HG03108 (cell line): ENCODE measurements around the gene CD4.
"Not testable (repeated sequence)": the region's sequence is repeated elsewhere in the genome, so short reads cannot be mapped to it uniquely, and the experiment has no call there.

Experiments
- ATAC-seq: cut with Tn5 transposase; IDR thresholded peaks from one replicate; pipeline ENCODE4 v1.9.1; 2021; ENCODE audit warnings: moderate library complexity; ENCODE audit not compliant: unreplicated experiment

CD4 gene

GRCh38 chr12:6788972-6789924, at the start of gene CD4:
TSS of gene CD4 (plus strand) at chr12:6789528. CDS start at chr12:6800139, 10,611 bp downstream.
- no peak for ATAC-seq

DNA sequence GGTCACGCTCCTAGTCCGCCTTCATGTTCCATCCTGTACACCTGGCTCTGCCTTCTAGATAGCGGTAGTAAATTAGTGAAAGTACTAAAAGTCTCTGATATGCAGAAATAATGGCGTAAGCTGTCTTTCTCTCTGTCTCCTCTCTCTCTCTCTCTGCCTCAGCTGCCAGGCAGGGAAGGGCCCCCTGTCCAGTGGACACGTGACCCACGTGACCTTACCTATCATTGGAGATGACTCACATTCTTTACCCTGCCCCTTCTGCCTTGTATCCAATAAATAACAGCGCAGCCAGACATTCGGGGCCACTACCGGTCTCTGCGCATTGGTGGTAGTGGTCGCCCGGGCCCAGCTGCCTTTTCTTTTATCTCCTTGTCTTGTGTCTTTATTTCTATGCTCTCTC, 47.2 kb upstream of the CD4 start:
- ATAC-seq: not testable (repeated sequence)

DNA sequence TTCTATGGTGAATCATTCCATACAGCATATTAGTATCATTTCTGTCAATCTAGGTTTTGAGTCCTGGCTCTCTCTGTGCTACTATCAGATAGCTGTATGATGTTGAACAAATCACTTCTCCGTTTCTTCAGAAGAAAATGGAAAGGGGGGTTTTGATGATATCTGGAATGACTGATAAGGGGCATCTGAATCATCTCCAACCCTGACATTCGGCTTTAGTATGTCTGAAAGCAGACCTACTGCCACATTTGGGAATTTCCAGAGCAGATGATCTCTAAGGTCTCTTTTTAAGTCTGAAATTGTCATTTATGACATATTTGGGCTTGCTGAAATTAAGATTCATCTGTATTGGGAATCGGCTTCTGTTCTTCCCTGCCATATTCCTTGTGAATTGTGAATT, 46.5 kb upstream of the CD4 start:
- ATAC-seq: no peak

- not testable (repeated sequence) for ATAC-seq
Measured at GRCh38 chr12:6743300-6743699, 46.0 kb upstream of the CD4 start.

- no peak for ATAC-seq
Measured at GRCh38 chr12:6745741-6746525, 43.4 kb upstream of the CD4 start.

GRCh38 chr12:6747216-6747615, 42.1 kb upstream of the CD4 start:
- ATAC-seq: no peak

- no peak for ATAC-seq
Measured at GRCh38 chr12:6748761-6749160, 40.6 kb upstream of the CD4 start.

DNA sequence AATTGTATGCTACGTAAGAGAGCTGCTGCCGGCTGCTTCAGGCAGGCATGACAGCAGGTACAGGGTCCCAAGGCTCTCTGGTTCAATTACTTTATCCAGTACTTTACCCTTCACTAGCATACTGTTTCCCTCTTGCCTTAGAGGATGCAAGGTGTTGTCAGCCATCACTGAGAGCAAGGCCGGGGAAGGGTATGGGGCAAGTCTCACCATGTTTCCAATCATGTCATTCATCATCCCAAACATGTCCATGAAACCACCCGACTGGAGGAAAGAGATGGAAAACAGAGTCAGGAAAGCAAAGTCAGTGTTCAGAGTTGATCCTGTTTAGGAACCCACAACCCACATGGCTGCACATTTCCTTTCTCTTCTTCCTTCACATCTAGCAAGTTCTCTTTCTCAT, 38.8 kb upstream of the CD4 start:
- ATAC-seq: no peak

- ATAC-seq: no peak
Measured at GRCh38 chr12:6751767-6752166, 37.6 kb upstream of the CD4 start.

DNA sequence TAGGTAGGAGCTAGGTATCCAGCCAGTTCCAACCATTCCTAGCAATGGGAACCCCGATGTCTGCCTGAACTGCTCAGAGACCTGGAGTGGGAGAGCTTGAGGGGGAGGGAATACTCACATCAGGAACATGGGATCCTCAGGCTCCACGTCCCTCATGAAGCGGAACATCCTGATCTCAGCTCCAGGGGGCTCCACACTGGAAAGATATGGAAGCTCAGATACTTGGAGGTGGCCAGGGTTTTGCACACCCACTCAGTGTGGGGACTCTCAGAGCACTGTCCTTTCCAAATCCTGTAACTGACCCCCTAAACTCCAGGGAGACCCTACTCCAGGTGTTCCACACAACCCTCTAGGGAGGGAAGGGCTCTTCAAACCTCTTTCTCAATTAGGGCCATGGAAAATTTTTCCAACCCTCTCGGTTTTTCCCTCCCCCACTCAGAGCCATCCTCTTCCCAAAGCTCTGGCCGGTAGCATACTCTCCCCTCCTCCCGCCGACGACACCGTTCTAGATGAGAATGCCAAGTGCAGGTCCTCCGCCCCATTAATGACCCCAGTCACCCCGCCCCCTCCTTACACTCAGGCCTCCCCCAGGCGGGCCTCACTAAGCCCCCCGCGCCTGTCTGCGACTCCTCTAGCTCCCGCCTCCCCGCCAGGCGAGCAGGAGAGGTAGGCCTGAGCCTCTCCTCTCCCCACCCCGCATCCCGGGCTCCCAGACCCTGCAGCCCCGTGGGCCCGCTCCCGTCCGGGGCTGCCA, 37.0 kb upstream of the CD4 start:
- no peak for ATAC-seq

DNA sequence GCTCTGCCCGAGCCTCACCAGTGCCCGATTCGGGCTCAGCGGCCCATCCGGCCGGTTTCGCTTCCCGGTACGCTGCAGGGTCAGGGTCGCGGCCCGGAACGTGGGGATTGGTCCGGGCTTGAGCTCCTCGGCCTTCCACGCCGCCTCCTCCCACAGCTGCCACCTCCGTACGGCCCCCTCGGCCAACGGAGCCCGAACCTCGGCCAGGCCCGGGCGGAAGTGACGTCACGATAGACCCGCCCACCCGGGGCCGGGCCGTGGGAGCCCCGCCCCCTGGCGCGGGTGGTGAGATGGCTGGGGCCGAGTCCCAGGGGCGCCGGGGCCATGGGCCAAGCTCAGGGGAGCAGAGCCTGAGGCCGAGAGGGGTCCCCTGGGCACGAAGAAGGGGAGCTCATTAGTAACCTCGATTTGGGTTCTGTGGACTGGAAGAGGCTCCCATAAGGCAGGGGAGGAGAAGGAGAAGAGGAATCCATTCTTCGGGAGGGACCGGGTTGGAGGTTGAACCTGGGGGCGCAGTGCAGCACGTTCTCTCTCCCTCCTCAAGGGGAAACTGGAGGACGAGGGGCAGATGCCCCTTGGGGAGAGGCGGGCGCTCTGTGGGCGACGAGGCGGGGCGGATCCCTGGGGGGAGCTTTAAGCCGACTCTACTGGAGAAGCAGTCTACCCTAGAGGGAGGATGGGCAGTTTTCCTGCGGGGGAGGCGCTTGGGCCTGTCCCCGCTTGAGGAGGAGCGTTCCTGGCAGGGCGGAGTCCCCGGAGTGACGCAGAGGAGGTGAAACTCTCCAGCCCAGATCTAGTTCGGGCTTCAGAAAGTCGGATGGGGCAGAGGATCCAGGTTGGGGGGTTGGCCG, 36.2 kb upstream of the CD4 start, which contains the start of gene MLF2:
MLF2 (minus strand) TSS at position 221 of the 851 bp plus-strand sequence. CDS start 807 bp downstream, outside the sequence.
- peak; percentile 95 for ATAC-seq

DNA sequence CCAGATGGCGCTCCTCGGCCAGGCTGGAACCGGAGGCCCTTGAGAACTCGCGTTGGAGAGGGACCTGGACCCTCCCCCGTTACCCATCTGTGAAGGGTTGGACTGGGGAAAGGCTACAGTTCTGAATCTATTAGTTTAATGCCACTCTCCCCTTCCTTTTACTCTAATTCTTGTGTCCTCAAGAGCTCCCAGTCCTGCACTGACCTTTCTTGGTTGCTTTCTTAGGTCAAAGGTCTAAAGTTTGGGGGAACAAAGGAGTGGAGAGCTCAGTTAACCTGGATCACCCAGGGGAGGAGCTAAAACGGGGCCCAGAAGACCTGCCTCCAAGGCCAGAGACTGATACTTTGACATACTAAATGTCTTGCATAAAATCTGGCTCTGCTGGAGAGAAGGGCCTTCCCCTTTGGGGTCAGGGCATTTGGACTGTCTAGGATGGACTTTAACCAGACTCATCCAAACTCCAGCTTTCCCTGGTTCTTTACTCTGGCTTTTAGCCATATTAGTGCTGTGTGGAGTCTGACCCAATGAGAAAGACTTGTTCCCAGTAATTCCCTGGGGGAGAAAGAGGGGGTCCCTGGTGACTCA, 35.5 kb upstream of the CD4 start:
- no peak for ATAC-seq

GRCh38 chr12:6754411-6754810, 34.9 kb upstream of the CD4 start:
- no peak for ATAC-seq

DNA sequence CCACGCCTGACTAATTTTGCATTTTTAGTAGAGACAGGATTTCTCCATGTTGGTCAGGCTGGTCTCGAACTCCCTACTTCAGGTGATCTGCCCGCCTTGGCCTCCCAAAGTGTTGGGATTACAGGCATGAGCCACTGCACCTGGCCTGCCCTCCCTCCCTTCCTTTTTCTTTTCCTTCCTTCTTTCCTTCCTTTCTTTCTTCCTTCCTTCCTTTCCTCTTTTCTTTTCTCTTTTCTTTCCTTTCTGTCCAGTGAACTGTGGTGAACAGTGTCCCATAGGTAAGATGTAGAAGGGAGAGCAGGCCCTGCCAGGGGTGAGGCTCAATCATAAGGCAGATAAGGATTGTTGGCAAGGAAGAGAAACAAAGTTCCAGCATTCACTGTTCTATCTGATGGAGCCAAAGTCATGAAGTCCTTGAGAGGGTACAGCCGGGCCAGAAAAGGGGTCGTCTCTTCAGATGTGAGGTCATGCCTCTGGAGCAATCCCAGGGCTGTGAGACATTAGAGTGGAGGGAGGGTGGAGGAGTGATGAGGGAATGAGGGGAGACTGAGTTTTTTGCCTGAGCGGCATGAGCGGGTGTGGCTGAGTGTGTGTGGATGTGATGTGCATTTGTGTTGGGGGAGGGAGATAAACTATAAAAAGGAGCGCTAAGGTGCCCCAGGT, 32.2 kb upstream of the CD4 start:
- no peak for ATAC-seq

DNA sequence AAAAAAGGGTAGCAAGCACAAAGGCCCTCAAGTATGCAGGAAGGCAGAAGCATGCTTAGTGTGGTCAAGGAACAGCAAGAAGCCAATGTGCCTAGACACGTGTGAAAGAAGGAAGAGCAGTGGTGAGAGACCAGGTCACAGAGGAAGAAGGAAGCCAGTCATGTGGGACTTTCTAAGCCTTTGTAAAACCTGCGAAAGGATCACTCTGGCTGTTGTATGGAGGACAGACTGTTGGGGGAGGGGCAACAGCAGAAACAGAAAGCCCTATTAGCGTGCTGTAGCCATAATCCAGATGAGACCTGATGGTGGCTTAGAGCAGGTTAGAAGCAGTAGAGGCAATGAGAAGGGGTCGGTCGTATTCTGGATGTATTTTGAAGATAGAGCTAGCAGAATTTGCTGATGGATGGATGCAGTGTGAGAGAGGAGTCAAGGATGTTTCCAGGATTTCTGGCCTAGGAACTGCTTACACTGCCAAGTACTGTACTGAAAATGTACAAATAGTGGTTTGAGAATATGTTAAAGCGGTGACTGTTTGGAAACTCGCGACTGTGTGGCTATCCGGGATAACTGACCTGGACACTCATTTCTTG, 30.7 kb upstream of the CD4 start:
- no peak for ATAC-seq

DNA sequence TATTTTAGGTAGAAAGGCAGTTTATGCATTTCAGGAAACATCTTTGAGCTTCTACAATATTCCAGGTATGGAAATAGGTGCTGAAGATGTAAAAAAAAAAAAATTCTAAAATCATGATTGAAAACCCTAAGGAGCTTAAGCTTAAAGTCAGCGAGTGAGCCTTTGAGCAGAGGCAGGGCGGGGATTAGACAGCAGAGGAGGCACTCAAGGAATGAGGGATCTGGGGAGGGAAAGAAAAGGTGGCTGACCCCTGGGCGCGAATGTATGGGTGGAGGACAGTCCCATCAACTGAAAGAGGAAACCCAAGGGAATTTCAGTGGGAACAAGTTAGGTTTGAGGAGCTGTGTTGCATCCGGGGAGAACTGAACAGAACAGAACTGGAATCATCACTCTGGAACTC, 29.6 kb upstream of the CD4 start:
- ATAC-seq: no peak

DNA sequence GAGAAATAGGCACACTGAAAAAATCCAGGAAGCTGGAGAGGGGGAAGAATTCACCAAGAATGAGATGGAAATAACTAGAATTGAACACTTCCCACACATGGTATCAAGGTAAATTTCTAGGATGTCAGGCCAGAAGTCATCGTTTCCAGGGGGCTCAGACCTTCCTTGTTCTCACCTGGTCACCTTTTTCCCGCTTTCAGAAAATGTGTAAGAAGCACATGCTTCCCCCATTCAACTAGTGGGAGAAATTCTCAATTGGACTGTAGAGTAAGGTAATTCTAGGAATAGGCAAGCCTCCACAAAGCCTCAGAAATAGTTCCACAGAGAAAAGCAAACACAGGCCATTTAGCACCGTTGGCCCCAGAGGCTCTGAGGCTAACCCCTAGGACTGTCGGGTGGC, 25.9 kb upstream of the CD4 start:
- ATAC-seq: no peak

DNA sequence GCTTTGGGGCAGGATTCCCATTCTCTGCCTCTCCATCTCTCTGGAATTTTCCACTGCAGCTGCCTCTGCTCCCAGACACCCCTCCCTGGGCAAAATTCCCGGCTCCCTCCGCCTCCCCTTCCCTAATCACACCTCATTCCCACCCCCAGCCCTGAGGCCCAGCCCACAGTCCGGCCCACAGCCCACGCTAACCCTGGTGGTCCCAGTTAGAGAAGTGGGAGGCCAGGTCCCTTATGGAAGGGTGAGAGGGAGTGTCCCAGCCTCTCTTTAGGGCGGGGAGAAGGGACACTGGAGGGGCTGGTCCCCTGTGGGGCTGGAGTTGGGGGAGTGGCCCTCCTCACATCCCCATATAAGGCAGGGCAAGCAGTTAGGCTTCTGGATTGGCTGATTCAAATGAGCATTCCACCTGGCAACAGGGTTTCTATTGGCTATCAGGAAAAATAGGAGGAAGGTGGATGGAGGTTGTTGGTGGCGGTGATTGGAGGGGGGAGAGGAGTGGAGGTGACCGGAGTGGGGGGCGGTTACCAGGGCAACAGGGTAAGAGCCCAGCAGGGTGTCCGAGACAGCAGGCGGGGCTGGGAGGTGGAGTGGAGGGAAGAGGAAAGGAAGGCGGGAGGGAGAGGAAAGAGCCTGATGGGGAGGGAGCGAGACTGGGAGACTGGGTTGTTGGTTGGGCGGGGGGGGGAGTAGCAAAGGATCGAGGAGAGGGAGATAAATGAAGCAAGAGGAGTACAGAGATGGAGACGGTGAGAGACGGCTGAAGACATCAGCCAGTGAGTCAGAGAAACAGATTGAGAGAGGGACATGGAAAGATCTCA, 25.1 kb upstream of the CD4 start:
- ATAC-seq: peak; percentile 71
